Sigmoid colon (tissue), 4 donors: ENCODE measurements around the gene TGFBR2.

Experiments used
- CTCF ChIP-seq, 4 experiments: fragments of 450-650 bp in 3 of 4; fragments of 200-600 bp in 1 of 4; IDR thresholded peaks; one replicate each; pipeline ENCODE4 v1.5.1; 2016 to 2019; ENCODE audit warnings: antibody characterized with exemption in 4 of 4, mild to moderate bottlenecking in 3 of 4, moderate library complexity in 2 of 4
- EP300 ChIP-seq, 4 donors: sonication (generic); formaldehyde crosslinking; IDR thresholded peaks; one replicate each; pipeline ENCODE4 v1.6.1; 2017; ENCODE audit warnings: antibody characterized with exemption in 4 of 4

- TF ChIP-seq CTCF (IDR thresholded peaks at IDR 0.05), result no peak
- TF ChIP-seq EP300 (IDR thresholded peaks at IDR 0.05), result no peak
Observed at GRCh38 chr3:30622790-30623189, 16.4 kb downstream of the TGFBR2 start.
